Stimulated activated CD4-positive, alpha-beta T cell treated with anti-CD3 and anti-CD28 coated beads, TNF-alpha, amount 100 ng/mL, for 1 hour (primary cell): Measurements from ENCODE around the gene MISP3.

Source experiments
- DNase-seq, 3 donors: peaks; one replicate each; pipeline ENCODE4 v3.0.0-alpha.2; 2020; ENCODE audit warnings: low read depth in 3 of 3, low spot score in 1 of 3

MISP3 gene

DNA sequence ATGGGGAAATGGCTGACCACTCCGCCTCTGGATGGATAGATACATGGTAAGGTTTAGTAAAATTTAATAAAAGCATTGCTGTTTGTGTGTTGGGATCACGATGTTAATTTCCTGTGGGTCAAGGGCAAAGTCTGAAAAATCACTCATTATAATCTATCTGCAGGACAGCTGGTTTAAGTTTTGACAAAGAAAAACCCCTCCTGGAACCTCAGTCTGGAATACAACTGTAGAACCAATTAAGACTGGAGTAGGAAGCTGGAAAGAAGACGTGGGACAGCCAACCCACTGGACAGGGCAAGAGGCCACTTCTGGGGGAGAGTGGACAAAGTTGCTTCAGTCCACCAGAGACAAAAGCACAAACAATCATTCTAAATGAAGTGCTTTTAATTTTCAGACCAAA is 46.6 kb downstream of the MISP3 start:
- DNase-seq = no peak

GRCh38 chr19:14119644-14120496 is 47.3 kb downstream of the MISP3 start:
- DNase-seq = no peak

DNA sequence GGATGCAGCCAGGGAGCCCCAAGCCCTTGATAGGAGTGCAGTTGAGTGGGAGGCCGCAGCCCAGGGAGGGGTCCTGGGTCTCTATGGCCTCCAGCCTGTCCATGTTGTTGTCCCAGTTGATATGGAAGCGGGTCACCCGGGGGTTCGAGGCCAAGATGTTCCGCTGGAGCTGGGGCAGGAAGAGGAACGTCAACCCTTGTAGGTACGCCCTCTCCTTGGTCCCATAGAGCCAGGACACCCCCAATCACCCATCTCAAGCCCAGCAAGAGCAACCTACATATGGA is 47.9 kb downstream of the MISP3 start:
- DNase-seq = no peak

- DNase-seq = no peak
These were observed 50.3 kb downstream of the MISP3 start for GRCh38 chr19:14122924-14123323.
